Stimulated activated CD4-positive, alpha-beta T cell treated with anti-CD3 and anti-CD28 coated beads, Interleukin-1b, Interleukin-23, amount 100 ng/mL, for 1 hour (primary cell): ENCODE results near the gene RBFOX1.

ENCODE experiments used
- DNase-seq, 2 donors: peaks; one replicate each; pipeline ENCODE4 v3.0.0-alpha.2; 2020; ENCODE audit warnings: low read depth in 2 of 2

RBFOX1 gene

GRCh38 chr16:7518158-7518557, 185.5 kb downstream of the RBFOX1 start:
- DNase-seq: no peak

GRCh38 chr16:7521834-7522233, 189.2 kb downstream of the RBFOX1 start:
- DNase-seq: no peak

- DNase-seq: no peak
Observed at GRCh38 chr16:7524419-7524818, 191.8 kb downstream of the RBFOX1 start.

GRCh38 chr16:7526736-7527135, 194.1 kb downstream of the RBFOX1 start:
- no peak for DNase-seq

GRCh38 chr16:7532534-7532933, 199.9 kb downstream of the RBFOX1 start:
- DNase-seq: no peak

GRCh38 chr16:7534749-7535148, 202.1 kb downstream of the RBFOX1 start:
- DNase-seq: no peak

- no peak for DNase-seq
Observed at GRCh38 chr16:7541026-7541425, 208.4 kb downstream of the RBFOX1 start.

GRCh38 chr16:7545251-7545650, 212.6 kb downstream of the RBFOX1 start:
- no peak for DNase-seq

GRCh38 chr16:7546948-7547347, 214.3 kb downstream of the RBFOX1 start:
- DNase-seq: no peak

GRCh38 chr16:7547736-7548135, 215.1 kb downstream of the RBFOX1 start:
- no peak for DNase-seq

GRCh38 chr16:7548796-7549318, 216.2 kb downstream of the RBFOX1 start:
- DNase-seq: no peak

GRCh38 chr16:7550096-7550495, 217.5 kb downstream of the RBFOX1 start:
- no peak for DNase-seq

GRCh38 chr16:7555459-7555858, 222.8 kb downstream of the RBFOX1 start:
- no peak for DNase-seq

GRCh38 chr16:7561908-7562405, 229.3 kb downstream of the RBFOX1 start:
- no peak for DNase-seq

- no peak for DNase-seq
Observed at GRCh38 chr16:7566360-7566759, 233.7 kb downstream of the RBFOX1 start.

GRCh38 chr16:7571366-7571765, 238.7 kb downstream of the RBFOX1 start:
- no peak for DNase-seq

GRCh38 chr16:7577588-7577987, 244.9 kb downstream of the RBFOX1 start:
- no peak for DNase-seq

- DNase-seq: no peak
Observed at GRCh38 chr16:7579454-7579853, 246.8 kb downstream of the RBFOX1 start.

GRCh38 chr16:7581175-7581574, 248.5 kb downstream of the RBFOX1 start:
- DNase-seq: no peak

- no peak for DNase-seq
Observed at GRCh38 chr16:7583396-7583795, 250.8 kb downstream of the RBFOX1 start.

- DNase-seq: no peak
Observed at GRCh38 chr16:7584561-7584960, 251.9 kb downstream of the RBFOX1 start.

GRCh38 chr16:7585705-7586104, 253.1 kb downstream of the RBFOX1 start:
- DNase-seq: no peak

- DNase-seq: no peak
Observed at GRCh38 chr16:7590934-7591333, 258.3 kb downstream of the RBFOX1 start.

- DNase-seq: no peak
Observed at GRCh38 chr16:7596308-7596707, 263.7 kb downstream of the RBFOX1 start.
